HS-5 (cell line): ENCODE results near the gene PLCH1.

Experiments
- DNase-seq: peaks from one replicate; pipeline ENCODE4 v3.0.0-alpha.2; 2012; ENCODE audit warnings: low read depth

Gene PLCH1

DNA sequence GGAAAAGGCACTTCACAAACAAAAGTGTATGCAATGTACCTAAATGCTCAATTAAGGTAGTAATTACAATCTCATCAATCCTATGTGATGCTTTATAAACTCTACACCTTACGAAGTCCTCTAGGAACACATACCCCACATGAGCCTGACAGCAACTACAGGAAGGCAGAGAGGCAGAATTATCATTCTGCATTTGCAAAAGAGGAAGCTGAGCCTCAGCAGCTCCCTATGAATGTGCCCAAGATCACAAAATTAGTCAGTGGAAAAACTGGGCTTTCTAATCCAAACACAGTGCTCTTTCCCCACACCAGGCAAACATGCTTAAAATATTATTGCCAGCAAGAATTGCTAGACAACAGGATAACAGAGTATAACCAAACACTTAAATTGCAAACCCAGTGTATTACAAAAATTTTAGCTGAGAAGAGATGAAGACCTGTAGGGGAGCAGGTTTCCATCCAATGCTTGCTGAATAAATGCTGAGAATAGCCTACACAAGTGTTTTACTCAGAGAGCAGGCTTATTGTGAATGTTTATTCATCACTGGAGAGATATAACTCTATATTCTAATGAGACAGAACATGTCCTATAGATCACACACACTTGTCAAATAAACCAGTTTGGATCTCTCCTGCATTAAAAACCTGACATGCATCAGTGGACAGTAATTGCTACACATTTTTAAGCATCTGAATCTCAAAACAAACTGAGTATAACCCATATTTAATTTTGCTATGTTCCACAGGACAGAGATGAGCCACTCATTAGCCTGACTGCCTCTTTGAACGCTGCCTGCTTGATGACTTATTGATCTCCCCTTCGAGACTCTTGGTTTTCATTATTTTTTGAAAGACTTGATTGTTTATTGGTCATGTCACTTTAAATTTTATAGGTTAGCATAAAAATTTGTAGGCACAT, 62.2 kb downstream of the PLCH1 start:
- DNase-seq: no peak

DNA sequence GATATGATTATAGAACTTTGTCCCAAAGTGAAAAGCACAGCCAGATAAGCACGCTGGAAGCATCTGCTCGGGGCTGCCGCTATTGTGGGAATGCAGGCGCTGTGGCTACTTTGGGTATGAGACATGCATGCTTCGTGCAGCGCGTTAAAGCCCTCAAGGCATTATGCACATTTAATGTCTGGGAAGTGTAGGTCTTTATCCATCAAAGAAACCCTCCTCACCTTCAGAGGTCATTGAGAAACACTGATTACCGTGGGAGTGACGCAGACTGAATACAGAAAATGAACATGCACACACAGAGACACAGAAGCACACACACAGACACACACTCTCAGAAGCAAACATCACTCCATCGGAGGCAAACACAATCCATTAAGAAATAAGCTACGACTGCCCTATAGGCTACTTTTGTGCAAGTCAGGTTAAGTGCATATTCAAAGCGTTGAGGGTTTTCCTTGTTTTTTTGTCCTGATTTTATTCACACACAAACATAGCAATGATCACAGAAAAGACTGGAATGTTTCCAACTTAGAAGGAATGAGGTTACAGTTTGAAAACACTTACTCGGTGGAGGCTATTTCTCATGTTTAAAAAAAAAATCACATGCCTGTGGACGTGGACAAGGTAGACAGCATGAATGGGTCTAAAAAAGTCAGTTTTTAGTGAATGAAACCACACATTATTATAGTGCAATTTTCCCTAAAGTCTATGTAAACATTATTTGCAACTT, 68.5 kb downstream of the PLCH1 start:
- no peak for DNase-seq

DNA sequence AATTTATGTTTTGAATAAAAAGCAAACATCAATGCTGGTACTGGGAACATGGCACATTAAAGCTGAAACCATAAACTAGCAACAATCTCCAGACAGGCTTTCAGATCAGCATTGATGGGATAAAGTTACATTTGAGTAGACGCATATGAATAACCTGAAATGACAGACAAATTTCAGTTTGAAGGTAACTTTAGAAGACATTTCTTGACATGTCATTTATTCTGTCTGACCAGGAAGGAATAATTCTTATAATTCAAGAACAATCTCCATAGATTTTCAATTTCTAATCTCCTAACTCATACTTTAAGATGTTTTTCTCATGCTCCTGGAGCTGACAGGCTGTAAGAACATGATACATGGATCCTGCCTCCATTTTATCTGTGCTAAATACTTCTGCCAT, 69.8 kb downstream of the PLCH1 start:
- DNase-seq: no peak

DNA sequence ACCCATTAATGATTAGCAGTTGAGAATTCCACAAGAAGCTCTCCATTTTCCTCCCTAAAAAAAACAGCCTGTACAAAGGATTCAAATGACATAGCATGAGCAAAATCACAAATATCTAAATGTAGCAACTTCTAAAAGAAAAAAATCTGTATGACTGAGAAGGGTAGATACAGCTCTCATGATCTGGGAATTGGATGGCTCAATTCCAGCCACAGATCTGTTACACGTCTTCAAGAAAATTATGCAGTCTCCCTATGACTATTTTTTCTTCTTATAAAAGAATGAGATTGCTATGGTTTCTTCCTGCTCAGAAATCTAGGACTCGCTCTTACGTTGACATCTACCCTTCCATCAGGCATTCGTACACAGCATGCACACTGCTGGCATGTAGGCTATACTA, 71.5 kb downstream of the PLCH1 start:
- DNase-seq: no peak

DNA sequence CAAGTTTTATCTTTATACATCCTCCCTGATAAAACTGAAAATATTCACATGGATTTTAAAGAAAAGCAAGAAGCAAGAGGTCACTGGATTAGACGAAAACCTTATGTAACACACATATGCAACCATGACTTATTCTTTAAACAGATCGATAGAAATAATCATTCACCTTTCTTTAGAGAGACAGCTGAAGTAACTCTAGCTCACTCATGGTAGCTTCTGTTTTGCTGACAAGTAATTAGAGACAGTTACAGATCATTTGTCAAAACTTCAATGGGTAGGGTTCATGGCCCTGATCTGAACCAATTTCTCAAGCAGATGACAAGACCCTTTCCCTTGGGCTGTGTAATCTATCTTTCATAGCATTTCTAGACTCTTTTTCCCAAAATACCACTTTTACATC, 74.5 kb downstream of the PLCH1 start:
- no peak for DNase-seq

DNA sequence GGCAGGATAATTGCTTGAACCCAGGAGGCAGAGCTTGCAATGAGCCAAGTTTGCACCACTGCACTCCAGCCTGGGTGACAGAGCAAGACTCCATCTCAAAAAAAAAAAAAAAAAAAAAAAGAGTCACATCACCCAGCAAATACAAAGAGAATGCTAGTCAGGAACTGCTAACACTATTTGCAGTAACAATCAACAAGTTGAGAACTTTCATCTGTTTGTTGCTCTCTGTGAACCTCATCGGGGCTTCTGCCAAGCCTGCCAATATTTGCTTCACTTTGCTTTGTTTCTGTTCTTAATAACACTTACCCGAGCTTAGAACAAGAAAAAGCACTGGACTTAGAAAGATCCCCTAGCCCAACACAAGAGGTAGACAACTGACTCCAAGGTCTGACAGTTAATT, 76.9 kb downstream of the PLCH1 start:
- DNase-seq: no peak

DNA sequence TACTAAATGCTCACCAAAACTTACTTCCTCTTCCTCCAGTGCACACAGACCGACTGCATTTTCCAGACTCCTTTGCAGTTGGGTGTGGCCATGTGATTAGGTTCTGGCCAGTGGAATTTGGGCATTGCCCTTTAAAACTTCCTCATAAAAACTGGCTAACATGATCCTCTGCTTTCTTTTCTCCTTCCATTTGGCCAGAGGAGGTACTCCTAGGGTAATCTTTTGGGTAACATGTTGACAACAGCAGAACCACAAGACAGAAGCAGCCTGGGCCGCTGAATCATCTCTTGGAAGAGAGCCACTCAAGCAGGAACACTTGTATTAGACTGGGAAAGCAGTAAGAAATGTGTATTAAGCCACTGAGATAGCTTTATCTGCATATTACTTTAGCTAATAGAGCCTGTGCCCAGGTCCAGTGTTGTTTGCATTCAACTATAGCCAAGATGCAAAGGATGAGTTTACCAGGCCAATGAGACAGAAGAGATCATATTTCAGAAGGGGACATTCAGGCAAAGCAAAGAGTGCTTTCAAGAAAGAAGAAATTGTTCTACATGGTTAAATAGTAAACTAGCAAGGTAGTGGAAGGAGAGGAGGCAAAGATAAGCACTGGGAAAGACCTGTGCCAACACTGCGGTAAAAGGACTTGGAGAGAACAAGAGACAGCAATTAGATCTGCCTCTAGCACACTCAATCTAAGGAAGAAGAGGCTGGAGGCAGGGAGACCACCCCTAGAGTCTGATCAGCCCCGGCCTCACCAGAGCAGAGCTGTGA, 79.8 kb downstream of the PLCH1 start:
- peak; percentile 71 for DNase-seq

DNA sequence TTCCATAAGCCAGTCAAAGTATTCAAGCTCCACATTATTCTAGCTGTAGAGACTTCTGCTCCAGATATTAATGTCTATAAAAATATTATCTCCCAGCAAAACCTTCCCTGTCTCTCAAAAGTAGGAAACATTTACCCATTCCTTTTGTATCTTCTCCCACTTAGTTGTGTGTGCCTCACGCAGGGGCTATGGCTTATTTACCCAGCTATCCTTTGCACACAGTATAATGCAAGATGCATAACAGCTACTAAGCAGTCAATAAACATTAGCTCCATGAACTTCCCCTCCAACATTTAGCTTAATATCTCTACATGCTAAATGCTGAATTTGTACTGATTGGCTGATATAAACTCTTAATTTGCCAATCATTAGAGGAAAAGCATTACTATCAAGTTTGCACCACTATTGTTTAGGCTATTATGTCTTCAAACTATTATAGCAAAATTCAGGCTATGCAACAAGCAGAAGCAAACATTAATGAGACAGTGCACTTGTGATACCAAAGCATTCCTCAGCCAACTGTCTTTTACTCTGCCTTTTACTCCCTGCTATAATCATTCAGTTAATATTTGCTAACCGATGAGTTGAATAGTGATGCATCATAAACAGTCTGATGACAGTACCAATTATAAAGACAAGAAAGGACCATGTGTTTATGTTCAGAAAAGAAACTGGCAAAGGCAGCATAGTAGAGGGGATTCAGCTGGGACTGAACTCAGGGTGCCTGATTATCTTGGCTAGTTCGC, 81.2 kb downstream of the PLCH1 start:
- no peak for DNase-seq

DNA sequence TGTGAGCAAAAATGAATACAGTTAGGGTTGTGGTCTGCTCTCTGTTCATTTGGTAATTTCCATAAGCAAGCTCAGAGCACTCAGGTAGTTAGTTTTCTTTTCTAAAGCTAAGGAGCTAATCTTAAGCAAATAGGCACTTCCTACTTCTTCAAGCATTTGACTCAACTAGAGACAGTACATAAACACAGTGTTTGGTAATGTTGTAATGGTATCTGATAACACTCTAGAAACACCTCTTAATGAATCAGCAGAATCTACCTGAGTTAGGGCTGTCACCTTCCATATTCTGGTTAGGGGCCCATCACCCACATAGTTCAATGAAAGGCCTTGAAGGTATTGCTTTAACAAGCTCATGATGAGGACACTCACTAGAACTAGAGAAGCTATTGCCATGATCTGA, 83.1 kb downstream of the PLCH1 start:
- no peak for DNase-seq

DNA sequence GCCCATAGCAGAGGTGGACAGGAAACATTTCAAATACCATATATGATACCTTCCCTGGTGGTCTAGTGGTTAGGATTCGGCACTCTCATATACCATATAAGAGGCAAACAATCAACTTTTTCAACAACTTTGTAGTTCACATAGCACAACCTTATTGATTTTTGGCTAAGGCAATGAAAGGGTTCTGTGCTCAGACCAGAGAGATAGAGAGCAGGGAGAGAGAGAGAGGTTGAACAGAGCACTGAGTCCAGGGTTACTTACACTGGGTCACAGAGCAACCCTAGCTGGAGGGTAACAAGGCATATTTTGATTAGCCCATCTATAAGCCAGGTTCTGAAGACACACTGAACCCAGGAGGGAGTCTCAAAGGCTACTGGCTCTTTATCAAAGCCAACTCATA, 83.8 kb downstream of the PLCH1 start:
- no peak for DNase-seq

DNA sequence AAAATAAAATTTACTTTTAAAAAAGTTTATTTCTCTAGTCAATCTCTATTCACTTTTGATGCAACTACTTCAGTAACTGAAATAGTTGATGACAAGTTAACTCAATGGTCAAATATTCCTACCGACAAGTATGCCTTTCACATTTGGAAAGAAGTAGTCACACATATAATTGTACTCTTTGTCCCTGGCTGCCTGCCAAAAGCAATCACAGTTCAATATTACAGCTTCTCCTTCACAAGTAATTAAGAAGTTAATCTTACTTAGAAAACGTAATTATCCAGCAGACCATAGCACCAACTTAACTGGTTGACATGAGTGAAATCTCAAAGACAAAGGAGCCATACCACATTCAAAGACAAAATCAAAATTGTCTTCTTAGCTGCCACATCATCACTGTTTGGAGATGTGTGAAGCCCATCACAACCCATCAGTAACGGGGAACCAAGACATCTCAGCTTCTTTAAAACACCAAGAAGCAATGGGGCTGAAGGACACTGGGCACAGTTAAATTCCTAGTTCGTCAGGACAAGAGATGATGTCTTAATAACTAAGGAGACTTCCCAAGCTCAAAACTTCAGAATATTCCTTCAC, 86.1 kb downstream of the PLCH1 start:
- DNase-seq: no peak

DNA sequence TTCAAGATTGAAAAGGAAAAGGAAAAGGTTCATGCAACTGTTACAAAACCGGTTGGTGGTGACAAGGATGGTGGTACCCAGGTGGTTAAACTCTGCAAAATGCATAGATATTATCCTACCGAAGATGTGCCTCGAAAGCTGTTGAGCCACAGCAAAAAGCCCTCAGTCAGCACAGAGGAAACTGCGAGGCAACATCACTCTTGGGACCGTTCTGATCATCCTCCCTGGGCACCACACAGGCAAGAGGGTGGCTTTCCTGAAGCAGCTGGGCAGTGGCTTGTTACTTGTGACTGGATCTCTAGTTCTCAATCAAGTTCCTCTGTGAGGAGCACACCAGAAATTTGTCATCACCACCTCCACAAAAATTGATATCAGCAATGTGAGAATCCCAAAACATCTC, 86.9 kb downstream of the PLCH1 start:
- no peak for DNase-seq

DNA sequence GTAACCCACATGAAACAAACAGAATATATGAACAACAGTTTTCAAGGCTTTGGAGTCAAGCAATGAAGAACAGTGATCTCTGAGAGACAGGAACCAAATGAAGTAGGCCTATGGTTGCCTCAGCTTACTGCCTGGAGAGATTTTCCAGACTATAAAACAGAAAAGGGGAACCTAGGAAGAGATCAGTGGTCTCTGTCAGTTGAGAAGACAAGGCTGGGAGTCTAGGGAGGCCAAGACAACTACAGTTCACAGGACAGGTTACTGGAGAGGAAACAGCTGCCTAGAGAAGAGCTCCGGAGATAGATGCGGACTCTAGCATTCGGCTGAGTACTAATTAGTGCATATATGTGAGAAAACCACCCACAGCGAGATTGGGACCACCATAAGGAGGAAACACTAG, 87.7 kb downstream of the PLCH1 start:
- no peak for DNase-seq

DNA sequence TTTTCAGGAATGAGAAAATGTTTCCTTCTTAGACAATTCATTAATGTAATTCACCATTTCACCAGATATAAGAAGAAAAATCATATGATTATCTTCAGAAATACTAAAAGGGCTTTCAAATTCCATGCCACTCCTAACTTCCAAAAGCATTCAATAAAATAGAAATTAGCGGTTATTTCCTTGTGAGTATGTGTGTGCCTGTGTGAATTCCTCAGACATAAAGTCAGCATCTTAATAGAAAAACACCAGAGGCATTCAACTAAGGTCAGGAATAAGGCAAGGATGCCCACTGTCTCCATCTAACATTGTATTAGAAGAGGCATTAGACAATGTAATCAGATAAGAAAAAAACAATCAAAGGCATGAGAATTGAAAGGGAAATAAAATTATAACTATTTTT, 88.4 kb downstream of the PLCH1 start:
- no peak for DNase-seq

DNA sequence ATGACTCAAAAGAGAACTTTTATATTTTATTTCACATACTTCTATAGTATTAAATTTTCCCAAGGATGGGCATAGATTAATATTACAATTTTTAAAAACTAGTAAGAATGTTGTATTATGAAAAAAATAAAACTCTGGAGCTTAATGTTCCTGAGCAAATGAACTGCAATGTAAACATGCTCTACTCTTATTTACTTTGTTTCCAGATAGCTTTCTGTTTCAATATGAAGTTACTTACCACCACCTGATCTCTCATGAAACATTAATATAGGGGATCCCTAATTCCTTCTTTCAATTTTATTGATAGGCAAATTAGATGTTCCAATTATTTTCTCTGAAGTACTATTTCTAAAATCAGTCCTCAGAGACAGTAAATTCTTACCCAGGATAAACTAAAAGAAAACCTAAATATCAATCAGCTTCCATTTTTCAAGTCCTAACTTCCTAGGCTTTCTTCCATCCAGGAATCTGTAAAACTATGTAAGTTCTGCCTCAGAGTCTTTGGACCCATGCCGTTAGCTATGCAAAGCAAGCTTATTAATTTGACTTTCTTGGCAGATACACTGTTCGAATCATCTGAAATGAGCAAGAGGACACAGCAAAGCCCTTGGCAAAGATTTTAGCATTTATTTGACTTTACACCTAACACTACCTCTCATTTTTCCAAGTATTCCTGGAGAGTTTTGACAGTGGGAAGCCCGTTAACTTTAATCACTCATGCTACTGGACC, 93.2 kb downstream of the PLCH1 start:
- DNase-seq: no peak

DNA sequence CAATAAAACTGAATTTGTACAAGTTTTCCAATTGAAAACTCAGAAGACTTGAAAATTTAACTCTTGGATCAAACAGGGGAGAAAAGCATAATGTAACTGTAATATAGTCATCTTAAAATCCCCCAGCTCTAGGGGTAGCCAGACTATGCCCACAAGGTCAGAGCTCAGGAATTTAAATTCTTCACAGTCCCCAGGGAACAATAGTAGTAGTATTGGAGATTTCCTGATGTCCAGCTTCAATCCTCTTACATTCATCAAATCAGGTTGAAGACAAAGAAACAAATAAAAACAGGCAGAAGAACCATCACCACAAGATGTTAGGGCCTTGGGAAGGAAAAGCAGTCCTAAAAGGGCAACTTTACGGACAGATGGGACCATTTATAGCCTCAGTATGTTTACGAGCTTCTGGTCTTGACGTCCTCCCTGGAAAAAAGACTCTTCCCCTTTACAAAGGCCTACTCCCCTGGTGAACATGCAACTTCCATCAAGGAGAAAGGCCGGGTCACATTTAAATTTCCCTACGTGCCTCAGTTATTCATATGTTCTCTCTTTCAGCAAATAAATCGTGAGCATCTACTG, 96.8 kb downstream of the PLCH1 start:
- no peak for DNase-seq

DNA sequence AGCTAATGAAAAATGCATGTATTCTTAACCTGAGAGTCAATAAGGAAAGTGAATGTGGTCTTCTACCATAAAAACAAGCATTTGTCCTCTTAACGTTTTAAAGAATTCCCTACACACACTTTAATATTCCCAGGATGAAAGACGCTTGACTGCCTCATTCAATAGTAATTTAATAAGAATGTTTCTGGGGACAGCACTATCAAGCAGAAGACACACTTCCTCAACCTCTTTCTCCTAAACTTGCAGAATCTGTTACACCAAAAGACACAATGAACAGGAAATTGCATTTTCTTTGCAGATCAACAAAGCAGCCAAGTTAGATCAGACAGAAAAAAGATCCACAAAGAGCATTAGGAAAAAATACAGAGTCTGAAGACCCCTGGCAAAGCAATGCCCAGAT, 97.7 kb downstream of the PLCH1 start:
- no peak for DNase-seq

DNA sequence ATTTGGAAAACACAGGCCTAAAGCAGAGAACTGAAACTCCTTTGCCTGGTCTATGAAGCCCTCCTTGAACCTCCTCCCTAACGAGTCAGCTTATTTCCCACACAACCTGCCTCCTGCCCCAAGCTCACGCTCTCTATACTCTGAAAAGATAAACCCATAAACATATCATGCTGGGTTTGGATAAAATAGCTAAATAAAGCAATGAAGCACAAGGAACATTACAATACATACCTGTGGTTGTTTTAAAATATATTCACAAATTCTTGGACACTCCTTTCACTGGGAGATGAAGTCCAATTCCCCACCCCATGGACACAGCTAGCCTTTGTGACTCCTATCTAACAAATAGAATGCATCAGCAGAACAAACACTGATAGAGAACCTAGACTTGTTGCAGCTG, 98.2 kb downstream of the PLCH1 start:
- no peak for DNase-seq

DNA sequence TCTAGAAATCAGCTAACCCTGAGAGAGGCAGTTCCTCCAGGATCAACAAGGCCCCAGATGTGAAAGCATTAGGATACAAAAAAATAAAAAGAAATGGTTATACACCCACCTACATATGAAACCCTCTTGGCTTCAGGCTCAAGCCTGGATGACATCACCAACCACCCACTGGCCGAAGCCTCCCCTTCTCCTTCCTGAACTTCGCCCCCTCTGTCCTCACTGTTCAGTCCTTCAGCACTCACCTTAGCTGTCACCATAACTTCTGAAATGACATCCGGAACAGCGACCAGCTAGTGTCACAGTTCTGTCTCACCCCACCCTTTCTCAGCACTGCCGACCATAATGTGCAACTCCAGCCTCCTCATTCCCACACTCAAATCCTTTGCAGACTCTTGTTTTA, 98.7 kb downstream of the PLCH1 start:
- DNase-seq: no peak

DNA sequence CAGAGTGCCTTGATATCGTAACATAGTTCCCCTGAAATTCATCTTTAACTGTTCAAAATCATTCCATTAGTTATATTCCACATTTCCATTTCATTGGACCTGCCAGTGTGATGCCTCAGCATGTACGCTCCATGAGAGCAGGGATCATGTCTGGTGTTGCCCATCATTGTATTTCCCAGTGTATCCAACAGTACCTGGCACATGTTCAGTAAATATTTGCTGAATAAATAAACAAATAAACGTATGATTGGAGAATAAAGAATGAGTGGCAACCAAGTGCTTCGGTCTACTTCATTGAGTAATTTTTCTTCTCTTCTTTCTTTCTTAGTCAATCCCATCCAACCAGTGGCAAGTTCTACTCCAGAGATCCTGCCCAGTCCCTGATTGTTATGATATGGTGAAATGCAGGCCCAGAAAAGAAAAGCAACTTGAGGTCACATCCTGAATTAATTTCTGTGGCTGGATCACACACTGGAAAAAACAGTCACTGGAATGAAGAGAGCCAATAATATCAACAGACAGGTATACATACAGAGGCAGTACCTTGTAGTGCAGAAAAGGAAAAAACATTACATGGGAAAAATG, 101.2 kb downstream of the PLCH1 start:
- no peak for DNase-seq
